ENCODE measurements around the gene KRTAP15-1.

The KRTAP15-1 gene

DNA sequence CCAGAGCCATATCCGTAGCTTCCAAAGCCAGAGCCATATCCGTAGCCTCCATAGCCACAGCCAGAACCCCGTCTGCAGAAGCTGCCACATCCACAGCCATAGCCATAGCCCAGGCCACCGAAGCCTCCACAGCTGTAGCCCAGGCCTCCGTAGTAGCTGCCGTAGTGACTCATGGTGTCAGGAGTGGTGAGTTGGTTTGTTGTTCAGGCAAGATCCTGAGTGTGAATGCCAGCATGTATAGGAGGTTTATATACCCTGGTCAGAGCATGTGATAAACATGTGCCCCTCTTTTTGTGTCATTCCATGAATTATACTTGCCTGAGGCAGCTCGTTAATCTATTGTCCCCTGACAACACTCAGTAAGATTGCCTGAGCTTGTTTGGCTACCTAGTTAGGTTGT, 40.1 kb downstream of the KRTAP15-1 start, which contains the start of gene KRTAP19-1:
Gene KRTAP19-1 (minus strand): TSS at position 223 of the 400 bp plus-strand sequence. CDS start 50 bp downstream, at position 173.
- DNase-seq (ENCODE audit: low read depth, low spot score) = no peak
- no peak within 1 kb of the TSS for H3K4me3 ChIP-seq (ENCODE audit: low read length)

DNA sequence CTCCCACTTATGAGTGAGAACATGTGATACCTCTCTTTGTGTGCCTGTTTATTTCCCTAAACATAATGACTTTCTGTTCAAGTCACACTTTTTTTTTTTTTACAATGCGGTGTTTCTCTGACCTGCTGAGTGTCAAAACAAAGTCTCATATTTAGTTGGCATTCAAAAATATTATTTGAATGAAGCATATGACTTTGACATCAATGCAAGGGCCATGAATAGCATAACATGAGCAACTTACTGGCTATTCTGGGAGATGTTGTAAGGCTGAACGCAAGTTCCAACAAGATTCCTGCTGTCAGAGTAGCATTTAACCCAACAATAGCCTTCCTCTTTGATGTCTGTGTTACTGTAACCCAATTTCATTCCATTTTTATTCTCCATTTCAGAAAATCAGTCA, 42.1 kb downstream of the KRTAP15-1 start:
- no peak overlapping the region for H3K4me3 ChIP-seq (ENCODE audit: low read length)
- no peak for DNase-seq (ENCODE audit: low read depth, low spot score)

DNA sequence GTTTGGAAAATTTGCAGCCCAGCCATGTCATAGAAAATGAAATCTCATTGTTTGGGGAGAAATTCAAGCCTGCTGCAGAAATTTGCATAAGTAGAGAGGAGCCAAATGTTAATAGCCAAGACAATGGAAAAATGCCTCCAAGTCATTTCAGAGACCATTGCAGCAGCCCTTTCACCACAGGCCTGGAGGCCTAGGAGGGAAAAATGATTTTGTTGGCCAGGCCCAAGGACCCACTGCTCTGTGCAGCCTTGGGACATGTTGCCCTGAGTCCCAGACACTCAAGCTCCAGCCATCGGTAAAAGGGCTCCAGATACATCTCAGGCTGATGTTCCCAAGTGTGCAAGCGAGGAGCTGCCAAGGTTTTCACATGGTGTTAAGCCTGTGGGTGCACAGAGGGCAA, 46.1 kb downstream of the KRTAP15-1 start:
- DNase-seq (ENCODE audit: low read depth, low spot score) = no peak
- H3K4me3 ChIP-seq (ENCODE audit: low read length) = no peak overlapping the region

DNA sequence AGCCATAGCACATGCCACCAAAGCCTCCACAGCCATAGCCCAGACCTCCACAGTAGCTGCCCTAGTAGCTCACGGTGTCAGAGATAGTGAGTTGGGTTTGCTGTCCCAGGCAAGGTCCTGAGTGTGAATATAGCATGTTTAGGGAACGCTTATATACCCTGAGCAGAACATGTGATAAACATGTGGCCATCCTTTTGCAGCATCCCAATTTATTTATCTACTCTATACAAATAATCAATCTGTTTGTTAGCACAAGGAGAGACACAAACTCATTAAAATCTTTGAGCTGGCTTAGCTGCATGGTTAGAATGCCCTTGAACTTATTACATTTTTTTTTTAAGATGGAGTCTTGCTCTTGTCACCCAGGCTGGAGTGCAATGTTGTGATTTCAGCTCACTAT, 47.3 kb downstream of the KRTAP15-1 start, which contains the start of gene KRTAP19-2:
Gene KRTAP19-2 (minus strand): TSS at position 101 of the 400 bp plus-strand sequence. CDS start 88 bp downstream, at position 13.
- no peak for DNase-seq (ENCODE audit: low read depth, low spot score)
- H3K4me3 ChIP-seq (ENCODE audit: low read length) = no peak within 1 kb of the TSS
